Keratinocyte (primary cell): ENCODE measurements around the gene SIRT7. TPM values are rescaled to one million over a fixed set of nuclear protein-coding genes. Genes with fewer than 3 reads are reported as not detected.

Experiments
- DNase-seq: peaks from one replicate; pipeline ENCODE4 v3.0.0-alpha.2; 2011; ENCODE audit warnings: low read depth, missing footprints, low spot score
- FAIRE-seq: peaks from 2 replicates; lab custom pipeline; 2011; peaks lifted over from hg19 to GRCh38; lab: Jason Lieb, UNC
- H2AFZ ChIP-seq: 2 replicates; pipeline ENCODE4 v1.6.0; 2012; ENCODE audit warnings: low read length, control low read depth, inconsistent platforms; ENCODE audit not compliant: control insufficient read depth
- H3K27ac ChIP-seq: 2 replicates; pipeline ENCODE4 v1.5.1; 2011; ENCODE audit warnings: low read length; ENCODE audit not compliant: control insufficient read depth, insufficient read depth
- H3K27me3 ChIP-seq: 3 replicates; pipeline ENCODE4 v1.6.0; 2011; ENCODE audit warnings: low read length; ENCODE audit not compliant: control insufficient read depth, insufficient read depth; ENCODE audit errors: extremely low read depth
- H3K36me3 ChIP-seq, 2 experiments: 2 replicates in 1 of 2; 3 replicates in 1 of 2; pipeline ENCODE4 v1.5.1; 2011; ENCODE audit warnings: low read length in 2 of 2, mild to moderate bottlenecking in 1 of 2; ENCODE audit not compliant: control insufficient read depth in 2 of 2, insufficient read depth in 2 of 2; ENCODE audit errors: extremely low read depth in 1 of 2
- H3K4me1 ChIP-seq: 3 replicates; pipeline ENCODE4 v1.5.1; 2011; ENCODE audit warnings: low read length; ENCODE audit not compliant: control insufficient read depth, insufficient read depth; ENCODE audit errors: extremely low read depth
- H3K4me2 ChIP-seq: 3 replicates; pipeline ENCODE4 v1.6.0; 2011; ENCODE audit warnings: low read depth, low read length; ENCODE audit not compliant: control insufficient read depth, insufficient read depth; ENCODE audit errors: extremely low read depth
- H3K4me3 ChIP-seq, 3 experiments: fragments of 200-600 bp in 1 of 3; sonication (generic) in 1 of 3; 2 replicates in 2 of 3; 3 replicates in 1 of 3; pipeline ENCODE4 v1.5.1; 2011 to 2016; ENCODE audit warnings: low read length in 3 of 3, mild to moderate bottlenecking in 3 of 3, control low read depth in 2 of 3, inconsistent platforms in 1 of 3, low read depth in 1 of 3, mixed read lengths in 1 of 3, mixed run types in 1 of 3, moderate library complexity in 1 of 3; ENCODE audit not compliant: control insufficient read depth in 2 of 3, insufficient read depth in 2 of 3; ENCODE audit errors: extremely low read depth in 1 of 3
- H3K79me2 ChIP-seq: 2 replicates; pipeline ENCODE4 v1.6.0; 2012; ENCODE audit warnings: low read length; ENCODE audit not compliant: control insufficient read depth, insufficient read depth
- H3K9ac ChIP-seq: 3 replicates; pipeline ENCODE4 v1.6.0; 2011; ENCODE audit warnings: low read length; ENCODE audit not compliant: control insufficient read depth, insufficient read depth; ENCODE audit errors: extremely low read depth
- H3K9me1 ChIP-seq: 3 replicates; pipeline ENCODE4 v1.6.0; 2011; ENCODE audit warnings: low read length; ENCODE audit not compliant: control insufficient read depth, insufficient read depth; ENCODE audit errors: extremely low read depth
- H3K9me3 ChIP-seq: 2 replicates; pipeline ENCODE4 v1.5.1; 2012; ENCODE audit warnings: low read depth, low read length; ENCODE audit not compliant: control insufficient read depth
- H4K20me1 ChIP-seq: 3 replicates; pipeline ENCODE4 v1.6.0; 2011; ENCODE audit warnings: low read length; ENCODE audit not compliant: control insufficient read depth, insufficient read depth; ENCODE audit errors: extremely low read depth
- EZH2 ChIP-seq: IDR thresholded peaks from one replicate; pipeline ENCODE4 v1.6.1; 2012; ENCODE audit warnings: inconsistent platforms, mild to moderate bottlenecking, low read length, moderate library complexity
- dilution Hi-C: fragments of 300-500 bp; cut with MboI; formaldehyde crosslinking; loops from one replicate; pipeline ENCODE4 v1.7.0; 2020; ENCODE audit warnings: low sequenced_read_pairs; ENCODE audit not compliant: extremely low pct_ligation_motif_present
- polyA plus RNA-seq, 5 experiments: library from polyadenylated mRNA; depleted of rRNA in 3 of 5; stranded (reverse) in 3 of 5; stranded (forward) in 1 of 5; unstranded in 1 of 5; fragments of >200 nt; gene quantifications; 1 replicate in 1 of 5; 2 replicates in 3 of 5; 3 replicates in 1 of 5; pipeline versions ENCODE4 v1.2.1 to v1.2.3, GENCODE V29; 2011 to 2012; ENCODE audit warnings: missing spikeins in 2 of 5, low read depth in 1 of 5, low replicate concordance in 1 of 5
- TF ChIP-seq, protein P1 (sequence below), 3 experiments: IDR thresholded peaks in 1 of 3; conservative IDR thresholded peaks in 1 of 3; optimal IDR thresholded peaks in 1 of 3; 2 replicates in 2 of 3; 3 replicates in 1 of 3; pipeline versions ENCODE3 to v1.5.1; 2011; ENCODE audit warnings: low read length in 3 of 3, mild to moderate bottlenecking in 3 of 3, moderate library complexity in 2 of 3, control low read depth in 1 of 3, inconsistent platforms in 1 of 3; ENCODE audit not compliant: insufficient read depth in 2 of 3; ENCODE audit errors: extremely low read depth in 1 of 3

The SIRT7 gene
- polyA plus RNA-seq, 1 donor (not counting 4 experiments of a cell fraction or from before 2014, with no cell fraction given), result 6.9 TPM

DNA sequence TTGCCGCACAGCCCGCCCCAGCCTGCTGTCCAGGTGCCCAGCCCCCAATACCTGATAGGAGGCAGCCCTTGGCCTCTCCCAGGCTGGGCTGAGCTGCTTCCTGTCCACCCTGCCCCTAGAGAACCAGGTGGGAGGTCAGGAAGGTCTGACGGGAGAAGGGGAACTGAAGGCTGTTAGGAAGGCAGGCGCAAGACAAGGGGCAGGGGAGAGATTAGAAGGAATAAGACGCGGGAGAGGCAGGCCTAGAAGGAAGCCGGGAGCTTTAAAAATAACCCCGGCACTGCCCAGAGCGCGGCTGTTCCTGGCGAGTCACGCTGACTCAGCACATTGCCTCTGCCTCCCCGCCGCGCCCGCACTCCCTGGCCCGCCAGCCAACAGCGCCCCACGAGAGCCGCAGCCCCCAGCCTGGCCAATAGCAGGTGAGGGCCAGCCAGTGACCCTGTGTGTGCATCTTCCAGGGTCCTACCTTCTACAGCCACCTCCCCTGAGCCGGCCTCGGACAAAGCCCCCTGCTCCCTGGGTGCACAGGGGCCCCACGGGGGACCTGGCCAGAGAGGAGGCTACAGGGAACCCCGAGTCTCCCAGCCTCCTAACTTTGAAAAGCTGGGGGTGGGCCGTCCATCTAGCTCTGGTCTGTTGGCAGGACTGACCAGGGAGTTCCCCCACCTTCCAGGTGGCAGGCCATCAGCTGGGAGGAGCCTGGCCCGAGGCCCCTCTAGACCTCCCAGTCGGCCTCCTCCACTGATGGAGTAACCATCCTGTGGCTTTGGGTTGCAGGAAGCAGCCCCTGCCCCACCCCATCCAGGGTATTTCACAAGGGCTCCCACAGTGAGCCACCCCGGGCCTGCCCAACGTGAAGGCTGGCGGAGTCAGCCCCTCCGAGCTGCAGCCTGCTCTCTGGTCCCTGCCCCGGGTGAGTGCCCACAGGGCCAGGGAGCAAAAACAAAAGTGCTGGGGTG is 5.6 kb upstream of the SIRT7 start:
- FAIRE-seq (no peak), DNase-seq (no peak)
- Histone ChIP-seq H3K9ac (peak overlapping the region; percentile 73), H3K4me1 (peaks cover 32% of the 10 kb centered on the region), H4K20me1 (peaks cover 8% of the 10 kb centered on the region), H3K9me3 (no peaks in the 10 kb centered on the region), H3K4me3 (peak overlapping the region; percentile 24 to 61 (median 53)), H3K9me1 (no peaks in the 10 kb centered on the region), H3K36me3 (peaks cover 24 to 30% of the 10 kb centered on the region in 2 experiments), H3K79me2 (peaks cover 79% of the 10 kb centered on the region), H3K27me3 (no peaks in the 10 kb centered on the region), H2AFZ (no peak overlapping the region), H3K4me2 (peak overlapping the region; percentile 78), H3K27ac (peak overlapping the region; percentile 76)
- dilution Hi-C loops, result no loop called here
- no peak for TF ChIP-seq EZH2
- TF ChIP-seq, protein P1, sequence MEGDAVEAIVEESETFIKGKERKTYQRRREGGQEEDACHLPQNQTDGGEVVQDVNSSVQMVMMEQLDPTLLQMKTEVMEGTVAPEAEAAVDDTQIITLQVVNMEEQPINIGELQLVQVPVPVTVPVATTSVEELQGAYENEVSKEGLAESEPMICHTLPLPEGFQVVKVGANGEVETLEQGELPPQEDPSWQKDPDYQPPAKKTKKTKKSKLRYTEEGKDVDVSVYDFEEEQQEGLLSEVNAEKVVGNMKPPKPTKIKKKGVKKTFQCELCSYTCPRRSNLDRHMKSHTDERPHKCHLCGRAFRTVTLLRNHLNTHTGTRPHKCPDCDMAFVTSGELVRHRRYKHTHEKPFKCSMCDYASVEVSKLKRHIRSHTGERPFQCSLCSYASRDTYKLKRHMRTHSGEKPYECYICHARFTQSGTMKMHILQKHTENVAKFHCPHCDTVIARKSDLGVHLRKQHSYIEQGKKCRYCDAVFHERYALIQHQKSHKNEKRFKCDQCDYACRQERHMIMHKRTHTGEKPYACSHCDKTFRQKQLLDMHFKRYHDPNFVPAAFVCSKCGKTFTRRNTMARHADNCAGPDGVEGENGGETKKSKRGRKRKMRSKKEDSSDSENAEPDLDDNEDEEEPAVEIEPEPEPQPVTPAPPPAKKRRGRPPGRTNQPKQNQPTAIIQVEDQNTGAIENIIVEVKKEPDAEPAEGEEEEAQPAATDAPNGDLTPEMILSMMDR (optimal IDR thresholded peaks at IDR 0.05 in 1 of 3, IDR thresholded peaks at IDR 0.05 in 1 of 3, conservative IDR thresholded peaks at IDR 0.05 in 1 of 3; ENCODE audit: extremely low read depth in 1 of 3, insufficient read depth in 2 of 3, low read length in 3 of 3), result peak in 1 of 3 experiments; percentile 14

DNA sequence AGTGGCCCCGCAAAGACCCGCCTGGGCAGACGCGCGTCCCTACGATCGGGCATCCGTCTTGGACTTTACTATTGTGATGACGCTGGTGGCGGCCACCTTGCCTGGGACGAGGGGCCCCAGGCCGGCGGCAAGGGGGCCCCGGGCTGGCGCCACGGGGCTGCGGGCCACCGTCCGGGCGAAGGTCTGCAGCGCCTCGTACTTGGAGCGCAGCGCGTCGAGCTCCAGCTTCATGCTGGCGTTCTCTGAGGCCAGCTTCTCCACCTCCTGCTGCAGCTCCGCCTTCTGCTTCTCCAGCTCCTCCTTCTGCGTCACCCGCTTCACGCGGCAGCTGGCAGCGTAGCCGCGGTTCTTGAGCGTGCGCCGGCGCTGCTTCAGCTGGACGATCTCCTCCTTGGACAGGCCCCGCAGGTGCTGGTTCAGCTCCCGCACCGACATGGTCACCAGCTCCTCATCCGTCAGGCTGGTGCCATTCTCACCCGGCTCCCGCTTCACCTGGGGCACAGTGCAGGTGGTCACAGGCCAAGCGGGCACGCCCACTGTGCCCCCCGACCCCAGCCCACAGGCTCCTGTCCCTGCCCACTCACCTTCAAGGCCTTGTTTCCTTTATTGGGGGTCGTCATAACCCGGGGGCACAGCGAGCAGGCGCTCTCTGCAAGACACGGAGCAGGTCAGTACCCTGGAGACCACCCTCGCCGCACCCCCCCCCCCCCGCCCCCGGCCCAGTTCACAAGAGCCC is 4.8 kb upstream of the SIRT7 start:
- Histone ChIP-seq H3K4me1 (peaks cover 25% of the 10 kb centered on the region), H3K36me3 (peaks cover 24 to 30% of the 10 kb centered on the region in 2 experiments), H3K4me3 (peak overlapping the region in 1 of 3 experiments; percentile 24), H3K27me3 (no peaks in the 10 kb centered on the region), H3K9ac (peak overlapping the region; percentile 73), H2AFZ (no peak overlapping the region), H3K9me1 (no peaks in the 10 kb centered on the region), H3K4me2 (peak overlapping the region; percentile 78), H3K9me3 (no peaks in the 10 kb centered on the region), H4K20me1 (peaks cover 8% of the 10 kb centered on the region), H3K79me2 (peaks cover 79% of the 10 kb centered on the region), H3K27ac (no peak overlapping the region)
- no peak for DNase-seq
- no peak for TF ChIP-seq EZH2
- TF ChIP-seq, protein P1 (optimal IDR thresholded peaks at IDR 0.05 in 1 of 3, IDR thresholded peaks at IDR 0.05 in 1 of 3, conservative IDR thresholded peaks at IDR 0.05 in 1 of 3; ENCODE audit: extremely low read depth in 1 of 3, insufficient read depth in 2 of 3, low read length in 3 of 3), result no peak
- no peak for FAIRE-seq
- dilution Hi-C loops, result no loop called here
